HG03442 (cell line): Measurements from ENCODE around the gene ACE.

Source experiments
- ATAC-seq: cut with Tn5 transposase; IDR thresholded peaks from one replicate; pipeline ENCODE4 v1.9.1; 2021; ENCODE audit warnings: mild to moderate bottlenecking, moderate library complexity; ENCODE audit not compliant: unreplicated experiment

Gene ACE

GRCh38 chr17:63474174-63474573, 2.7 kb upstream of the ACE start:
- ATAC-seq, result no peak

- no peak for ATAC-seq
Measured at GRCh38 chr17:63474586-63475460, 2.0 kb upstream of the ACE start.

DNA sequence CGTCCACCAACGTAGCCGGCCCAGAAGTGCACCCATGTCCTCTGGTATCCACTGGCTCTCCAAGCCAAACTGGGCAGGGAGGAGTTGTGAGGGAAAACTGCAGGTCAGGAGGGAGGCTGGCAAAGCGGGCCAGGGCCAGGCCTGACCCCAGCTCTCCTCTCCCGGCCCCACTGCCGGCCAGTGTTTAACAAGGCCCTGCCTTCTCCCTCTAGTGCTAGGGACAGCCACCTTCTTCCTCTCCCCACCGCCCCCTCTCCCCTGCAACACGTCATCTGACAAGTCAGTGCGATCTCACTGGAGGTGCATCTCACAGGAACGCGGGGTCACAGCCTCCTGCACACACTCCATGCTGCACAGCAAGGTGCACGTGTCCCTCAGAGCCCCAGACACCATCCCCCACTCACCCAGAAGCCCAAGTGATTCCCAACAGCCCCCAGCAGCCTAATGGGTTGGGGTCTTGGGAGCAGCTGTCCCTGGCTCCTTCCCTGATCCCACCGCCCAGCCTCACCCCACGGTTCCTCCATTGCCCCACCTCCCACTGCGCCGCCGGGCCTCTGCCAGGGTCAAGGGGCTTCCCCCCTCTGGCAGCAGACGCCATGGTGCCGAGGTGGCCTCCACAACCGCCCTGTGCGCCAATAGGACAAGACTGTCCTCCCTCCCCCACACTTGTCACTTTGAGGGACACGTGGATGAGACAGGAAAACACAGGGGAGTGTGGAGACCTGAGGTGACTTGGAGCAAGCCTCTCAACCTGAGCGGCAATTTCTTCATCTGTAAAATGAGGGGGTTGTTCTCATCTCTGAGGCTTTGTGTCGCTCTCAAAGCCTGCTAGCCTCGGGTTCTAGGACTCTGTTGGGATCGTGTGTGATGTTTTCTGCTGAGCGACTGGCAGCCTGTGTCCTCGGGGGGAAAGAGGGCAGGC, 1.1 kb upstream of the ACE start:
- ATAC-seq, result no peak

- no peak for ATAC-seq
Measured at GRCh38 chr17:63476459-63476853, 405 bp upstream of the ACE start.

- ATAC-seq, result no peak
Measured at GRCh38 chr17:63477480-63478440, 899 bp downstream of the ACE start.

- no peak for ATAC-seq
Measured at GRCh38 chr17:63478814-63479494, 2.1 kb downstream of the ACE start.

DNA sequence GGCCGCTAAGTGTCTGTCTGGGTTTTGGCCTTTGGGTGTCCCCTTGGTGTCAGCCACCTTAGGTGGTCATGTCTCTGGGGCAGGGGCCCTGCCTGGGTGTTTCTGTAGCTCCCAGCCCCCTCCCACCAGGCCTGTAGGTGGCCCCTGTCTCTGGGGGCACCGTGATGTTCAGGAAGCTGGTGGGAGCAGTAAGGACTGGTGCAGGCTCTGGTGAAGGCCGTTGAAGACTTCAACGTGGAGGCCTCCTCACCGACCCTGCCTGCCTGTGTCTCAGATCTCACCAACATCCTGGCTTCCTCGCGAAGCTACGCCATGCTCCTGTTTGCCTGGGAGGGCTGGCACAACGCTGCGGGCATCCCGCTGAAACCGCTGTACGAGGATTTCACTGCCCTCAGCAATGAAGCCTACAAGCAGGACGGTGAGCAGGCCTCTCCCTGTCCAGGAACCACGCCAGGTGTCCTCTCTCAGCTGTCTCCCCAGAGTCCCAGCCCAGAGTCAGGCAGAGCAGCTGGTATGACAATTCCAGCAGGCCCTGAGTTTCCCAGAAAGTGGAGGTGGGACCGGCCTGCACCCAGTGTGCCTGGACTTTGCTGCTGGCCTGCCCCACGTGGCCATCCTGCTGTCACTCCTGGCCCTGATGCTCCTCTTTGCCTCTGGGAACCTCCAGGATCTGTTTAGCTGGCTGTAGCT, 2.8 kb downstream of the ACE start:
- no peak for ATAC-seq

DNA sequence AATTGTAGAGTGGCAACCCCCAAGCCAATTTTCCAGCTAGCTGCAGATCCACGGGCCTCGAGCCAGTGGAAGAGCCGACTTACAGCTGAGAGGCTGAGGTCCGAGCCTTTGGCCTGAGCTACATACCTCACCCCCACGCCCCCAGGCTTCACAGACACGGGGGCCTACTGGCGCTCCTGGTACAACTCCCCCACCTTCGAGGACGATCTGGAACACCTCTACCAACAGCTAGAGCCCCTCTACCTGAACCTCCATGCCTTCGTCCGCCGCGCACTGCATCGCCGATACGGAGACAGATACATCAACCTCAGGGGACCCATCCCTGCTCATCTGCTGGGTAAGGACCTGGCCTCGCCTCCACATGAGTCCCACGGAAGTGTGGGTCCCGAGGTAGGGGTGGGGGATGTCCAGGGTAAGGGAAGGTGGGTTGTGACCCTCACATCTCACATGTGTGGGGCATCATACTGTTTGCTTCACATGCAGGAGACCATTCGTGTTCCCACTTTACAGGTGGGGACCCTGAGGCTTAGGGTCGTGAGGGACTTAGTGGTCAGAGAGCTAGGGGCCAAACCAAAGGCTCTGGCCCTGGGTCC, 3.4 kb downstream of the ACE start:
- no peak for ATAC-seq

DNA sequence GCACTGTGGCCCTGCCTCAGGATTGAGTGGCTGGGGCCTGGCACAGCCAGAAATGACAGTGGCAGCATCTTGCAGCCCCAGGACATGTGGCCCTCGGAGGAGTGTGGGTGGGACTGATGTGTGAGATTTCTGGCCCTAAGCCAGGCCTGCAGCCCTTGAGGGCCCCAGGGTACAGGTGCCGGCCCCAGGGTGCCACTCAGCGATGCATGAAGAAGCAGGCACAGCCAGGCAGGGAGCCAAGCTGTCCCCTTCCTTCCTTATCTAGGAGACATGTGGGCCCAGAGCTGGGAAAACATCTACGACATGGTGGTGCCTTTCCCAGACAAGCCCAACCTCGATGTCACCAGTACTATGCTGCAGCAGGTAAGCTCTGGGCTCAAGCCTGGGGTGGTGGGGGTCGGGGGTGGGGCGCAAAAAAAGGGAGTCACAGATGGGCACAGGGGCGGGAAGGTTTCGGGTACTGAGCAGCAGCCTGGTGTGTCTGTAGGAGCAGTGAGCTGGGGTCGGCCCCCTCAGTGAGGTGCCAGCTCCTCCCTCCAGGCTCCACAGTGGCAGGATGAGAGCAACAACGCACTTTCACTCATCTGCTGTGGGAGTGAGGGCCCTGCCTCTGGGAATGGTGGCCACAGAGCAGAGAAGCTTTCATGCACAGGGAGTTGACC, 4.1 kb downstream of the ACE start:
- no peak for ATAC-seq

DNA sequence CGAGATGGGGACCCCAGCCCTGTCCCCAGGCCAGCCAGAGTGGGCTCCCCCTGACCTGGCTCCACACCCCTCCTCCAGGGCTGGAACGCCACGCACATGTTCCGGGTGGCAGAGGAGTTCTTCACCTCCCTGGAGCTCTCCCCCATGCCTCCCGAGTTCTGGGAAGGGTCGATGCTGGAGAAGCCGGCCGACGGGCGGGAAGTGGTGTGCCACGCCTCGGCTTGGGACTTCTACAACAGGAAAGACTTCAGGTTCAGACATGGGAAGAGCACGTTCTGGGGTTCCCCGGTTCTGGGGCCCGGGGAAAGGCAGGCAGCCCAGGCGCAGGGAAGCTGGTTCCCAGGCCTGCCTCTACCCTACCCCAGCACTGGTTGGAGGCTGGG, 4.6 kb downstream of the ACE start:
- no peak for ATAC-seq

GRCh38 chr17:63482509-63482908, 5.6 kb downstream of the ACE start:
- ATAC-seq, result no peak

GRCh38 chr17:63483038-63483437, 6.2 kb downstream of the ACE start:
- ATAC-seq, result no peak

- ATAC-seq, result no peak
Measured at GRCh38 chr17:63483655-63484575, 7.1 kb downstream of the ACE start.

- ATAC-seq, result no peak
Measured at GRCh38 chr17:63486317-63487013, 9.6 kb downstream of the ACE start.

- no peak for ATAC-seq
Measured at GRCh38 chr17:63487014-63487339, 10.1 kb downstream of the ACE start.

DNA sequence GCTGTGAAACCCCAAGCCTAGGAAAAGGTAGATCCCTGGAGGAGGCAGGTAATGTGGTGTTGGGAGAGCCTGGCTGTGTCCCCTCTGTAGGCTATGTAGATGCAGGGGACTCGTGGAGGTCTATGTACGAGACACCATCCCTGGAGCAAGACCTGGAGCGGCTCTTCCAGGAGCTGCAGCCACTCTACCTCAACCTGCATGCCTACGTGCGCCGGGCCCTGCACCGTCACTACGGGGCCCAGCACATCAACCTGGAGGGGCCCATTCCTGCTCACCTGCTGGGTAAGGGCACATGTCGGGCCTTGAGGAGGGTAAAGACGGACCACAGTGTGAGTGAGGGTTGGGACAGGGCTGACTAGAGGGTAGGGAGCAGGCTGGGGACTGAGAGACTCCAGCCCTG, 12.0 kb downstream of the ACE start:
- no peak for ATAC-seq

GRCh38 chr17:63489291-63489690, 12.4 kb downstream of the ACE start:
- ATAC-seq, result no peak
